ENCODE data around the gene WNT11. TPM values are rescaled to one million over a fixed set of nuclear protein-coding genes. Genes with fewer than 3 reads are reported as not detected.

The WNT11 gene
- total and polyA plus RNA-seq, 2 of the 13 experiments (the other 11 are each of a cell fraction or from before 2014, with no cell fraction given) = 0.34 to 0.66 TPM

- TF ChIP-seq ZNF687 (CRISPR knock-in tag; IDR thresholded peaks at IDR 0.05) = peak; percentile 97
- TF ChIP-seq ZMAT3 (CRISPR knock-in tag; conservative IDR thresholded peaks at IDR 0.05) = peak; percentile 62; the same call in 1 of the 2 replicates
- TF ChIP-seq ZXDC (CRISPR knock-in tag; IDR thresholded peaks at IDR 0.05) = 0 out of 2 replicates have a peak, but pooled peaks have one; percentile 42
- 0 out of 2 replicates have a peak, but pooled peaks have one; percentile 33 for TF ChIP-seq ZBTB34 (CRISPR knock-in tag; IDR thresholded peaks at IDR 0.05)
- 0 out of 2 replicates have a peak, but pooled peaks have one; percentile 42 for TF ChIP-seq ZNF430 (CRISPR knock-in tag; IDR thresholded peaks at IDR 0.05)
- peak; percentile 48; the same call in 1 of the 2 replicates for TF ChIP-seq SPEN (CRISPR knock-in tag; IDR thresholded peaks at IDR 0.05; ENCODE audit: low read depth)
- TF ChIP-seq YEATS4 (CRISPR knock-in tag; IDR thresholded peaks at IDR 0.05; ENCODE audit: borderline replicate concordance) = peak; percentile 62
- peak; percentile 98 for TF ChIP-seq ZFX (CRISPR knock-in tag; IDR thresholded peaks at IDR 0.05; ENCODE audit: low read depth)
- TF ChIP-seq NFKB2 (CRISPR knock-in tag; IDR thresholded peaks at IDR 0.05; ENCODE audit: borderline replicate concordance) = peak; percentile 21; the same call in 1 of the 2 replicates
- peak; percentile 56; the same call in 1 of the 2 replicates for TF ChIP-seq ZNF292 (CRISPR knock-in tag; IDR thresholded peaks at IDR 0.05; ENCODE audit: borderline replicate concordance, low read depth)
- TF ChIP-seq STAG1 (CRISPR knock-in tag; IDR thresholded peaks at IDR 0.05) = no peak
- peak; percentile 54; the same call in 1 of the 2 replicates for TF ChIP-seq POLR2G (IDR thresholded peaks at IDR 0.05; ENCODE audit: low read depth, low read length)
- TF ChIP-seq XRCC5 (optimal IDR thresholded peaks at IDR 0.05; ENCODE audit: low read length) = peak; percentile 43
- peak; percentile 23 for TF ChIP-seq HNRNPLL (IDR thresholded peaks at IDR 0.05; ENCODE audit: low read depth, low read length, poor library complexity, severe bottlenecking)
- peak; percentile 24; the same call in 1 of the 2 replicates for TF ChIP-seq SALL1 (CRISPR knock-in tag; IDR thresholded peaks at IDR 0.05)
- TF ChIP-seq ZNF562 (CRISPR knock-in tag; IDR thresholded peaks at IDR 0.05; ENCODE audit: borderline replicate concordance) = no peak
- no peak for TF ChIP-seq SOX13 (IDR thresholded peaks at IDR 0.05)
- TF ChIP-seq SOX13 (CRISPR knock-in tag; conservative IDR thresholded peaks at IDR 0.05 in 1 of 2, IDR thresholded peaks at IDR 0.05 in 1 of 2) = 0 out of 4 replicates have a peak, but pooled peaks of 1 of the 2 experiments have one; percentile 3
- peak; percentile 32; the same call in 1 of the 2 replicates for TF ChIP-seq ARNT2 (CRISPR knock-in tag; IDR thresholded peaks at IDR 0.05; ENCODE audit: low read depth)
- TF ChIP-seq ZNF597 (CRISPR knock-in tag; IDR thresholded peaks at IDR 0.05) = no peak
These were observed 18.9 kb upstream of the WNT11 start (continued) for GRCh38 chr11:76225122-76225611.
